Heart left ventricle (tissue), 13 donors: Measurements from ENCODE around the gene DRC7.

ENCODE experiments used
- CTCF ChIP-seq, 12 donors: fragments of 200-600 bp; sonication (generic) in 4 of 12; IDR thresholded peaks; one replicate each; pipeline versions ENCODE4 v1.5.0 to v1.8.0; 2018 to 2022; ENCODE audit warnings: antibody characterized with exemption in 12 of 12, mild to moderate bottlenecking in 5 of 12
- POLR2A ChIP-seq, 2 donors: fragments of 450-650 bp; IDR thresholded peaks; one replicate each; pipeline ENCODE4 v1.6.1; 2017; ENCODE audit warnings: antibody characterized with exemption in 2 of 2, mild to moderate bottlenecking in 2 of 2, moderate library complexity in 2 of 2
- donor health status: ischemic (EF 13 %, LVEDD 7.1; RV severe dilation, severe dysfunction).
- donor health status: DM: no; HTN: yes; CAD: no.
- donor health status: DM: no; HTN: no; CAD: no.
- donor health status: ischemic (EF 25% LVEDD 6.9; RV normal size, moderate dysfunction).
- donor health status: ischemic (EF 25% LVEDD 5.7; RV mildly dilated, moderate dysfunction).
- donor health status: ischemic (EF 35%, LVEDD 5.7; RV mildly dilated, moderate dysfunction).
- donor health status: nonischemic (EF 11% LVEDD 7.7; RV severe dilation, severe dysfunction).
- donor health status: DM: yes; HTN: yes; CAD: no.
- donor health status: PGD.
- donor health status: ischemic (EF 29% LVEDD 5.4; RV normal size, mild dysfunction).
- donor health status: nonischemic (EF 23%, LVEDD 6.1; RV moderate dilation, normal function).

- TF ChIP-seq POLR2A (IDR thresholded peaks at IDR 0.05) (no peak), CTCF (IDR thresholded peaks at IDR 0.05) (no peak)
Measured at GRCh38 chr16:57686577-57686976, 8.0 kb upstream of the DRC7 start.
